T47D (cell line): ENCODE results near the gene CD48.
"Not testable (repeated sequence)": the region's sequence is repeated elsewhere in the genome, so short reads cannot be mapped to it uniquely, and the experiment has no call there.

Experiments
- DNase-seq, 2 experiments: peaks; one replicate each; pipeline versions ENCODE4 v3.0.0 to v3.0.0-alpha.2; 2011 to 2012; ENCODE audit warnings: low read depth in 1 of 2, low spot score in 1 of 2
- JUND ChIP-seq: IDR thresholded peaks from 2 replicates; pipeline ENCODE4 v1.6.1; 2012; ENCODE audit warnings: low read depth
- in situ Hi-C: cut with HindIII; loops from 2 replicates; pipeline ENCODE4 v1.10.0; 2016; ENCODE audit warnings: low sequenced_read_pairs, low pct_unique_long_range_greater_than_20kb

CD48 gene

GRCh38 chr1:160739098-160739511 lies 27.5 kb upstream of the CD48 start, which contains the start of gene SLAMF7:
Gene SLAMF7, plus strand, starts transcription at chr1:160739247. Its CDS starts 55 bp downstream, at chr1:160739302.
- no peak for DNase-seq
- in situ Hi-C loops, result no loop called here
- TF ChIP-seq JUND, result no peak

GRCh38 chr1:160738271-160738670 lies 26.6 kb upstream of the CD48 start:
- in situ Hi-C loops, result no loop called here
- no peak for TF ChIP-seq JUND
- no peak for DNase-seq

GRCh38 chr1:160734301-160734700 lies 22.7 kb upstream of the CD48 start:
- TF ChIP-seq JUND, result no peak
- in situ Hi-C loops, result no loop called here

GRCh38 chr1:160733898-160734297 lies 22.3 kb upstream of the CD48 start:
- TF ChIP-seq JUND, result no peak
- DNase-seq, result no peak
- in situ Hi-C loops, result no loop called here

More at GRCh38 chr1:160734301-160734700, 22.7 kb upstream of the CD48 start:
- no peak for DNase-seq

GRCh38 chr1:160731990-160732389 lies 20.4 kb upstream of the CD48 start:
- DNase-seq, result no peak
- in situ Hi-C loops, result no loop called here
- no peak for TF ChIP-seq JUND

GRCh38 chr1:160731564-160731963 lies 19.9 kb upstream of the CD48 start:
- DNase-seq, in situ Hi-C loops: not testable (repeated sequence)

GRCh38 chr1:160727316-160727640 lies 15.7 kb upstream of the CD48 start:
- in situ Hi-C loops, result no loop called here
- DNase-seq, result no peak
- TF ChIP-seq JUND, result no peak

GRCh38 chr1:160726498-160727315 lies 15.1 kb upstream of the CD48 start:
- in situ Hi-C loops, result no loop called here
- peak; percentile 51 to 82 for DNase-seq
- no peak for TF ChIP-seq JUND

GRCh38 chr1:160726114-160726497 lies 14.5 kb upstream of the CD48 start:
- DNase-seq, result peak in 1 of 2 experiments; percentile 16
- in situ Hi-C loops, result no loop called here
- no peak for TF ChIP-seq JUND

- in situ Hi-C loops, result no loop called here
- no peak for TF ChIP-seq JUND
- no peak for DNase-seq
Observed at GRCh38 chr1:160724465-160725242, 13.0 kb upstream of the CD48 start.

GRCh38 chr1:160723332-160723731 lies 11.7 kb upstream of the CD48 start:
- DNase-seq, result no peak
- in situ Hi-C loops, result no loop called here
- no peak for TF ChIP-seq JUND

GRCh38 chr1:160722726-160723125 lies 11.1 kb upstream of the CD48 start:
- TF ChIP-seq JUND, result no peak
- in situ Hi-C loops, result no loop called here
- DNase-seq, result no peak

GRCh38 chr1:160721473-160721872 lies 9.9 kb upstream of the CD48 start:
- in situ Hi-C loops, result no loop called here

More at GRCh38 chr1:160721473-160721872, 9.9 kb upstream of the CD48 start:
- TF ChIP-seq JUND, result no peak
- DNase-seq, result no peak
